ENCODE results near the gene FBXW9. TPM values are rescaled to one million over a fixed set of nuclear protein-coding genes. Genes with fewer than 3 reads are reported as not detected.

FBXW9 gene
- total RNA-seq, 1 donor from 2014 or later, result 1.8 TPM

DNA sequence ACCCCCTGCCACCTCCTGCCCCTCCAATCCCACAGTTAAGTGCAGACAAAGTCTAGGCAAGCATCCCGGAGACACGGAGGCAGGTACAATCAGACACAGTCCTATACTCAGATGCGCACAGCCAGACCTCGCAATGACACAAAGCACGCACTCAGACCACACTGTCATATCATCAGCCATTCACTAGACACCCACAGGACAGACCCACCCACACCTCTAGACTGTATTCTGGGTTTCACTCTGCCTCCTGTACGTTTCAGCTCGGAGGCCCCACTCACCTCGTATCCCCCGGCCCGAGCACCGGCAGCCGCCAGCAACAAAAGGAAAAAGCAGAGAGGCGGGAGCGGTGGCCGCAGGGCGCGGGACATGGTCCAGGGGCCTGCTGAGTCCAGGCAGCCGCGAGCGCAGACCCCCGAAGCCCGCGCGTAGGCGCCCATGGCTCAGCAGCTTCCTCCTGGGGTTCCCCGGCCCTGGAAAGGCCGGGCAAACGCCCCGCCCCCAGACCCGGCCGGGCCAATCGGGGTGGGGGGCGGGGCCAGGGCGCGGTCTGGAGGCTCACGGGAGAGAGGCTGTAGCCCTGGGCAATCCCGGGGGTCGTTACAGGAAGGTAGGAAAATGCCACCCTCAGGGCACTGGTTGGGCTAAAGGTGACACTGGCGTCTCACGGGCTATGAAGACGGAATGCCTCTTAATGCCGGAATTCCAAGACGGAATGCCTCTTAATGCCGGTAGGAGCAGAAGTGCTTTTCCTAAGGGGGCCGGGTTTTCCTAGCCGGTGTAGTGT, 30.0 kb downstream of the FBXW9 start, which contains the start of the genes MAN2B1 and WDR83:
MAN2B1 (minus strand) TSS at position 478 of the 784 bp plus-strand sequence; CDS start at position 437, 41 bp downstream.
WDR83 (plus strand) TSS at position 543 of the 784 bp plus-strand sequence. CDS start 2,984 bp downstream, outside the sequence.
- Histone ChIP-seq H3K36me3 (peaks cover 41% of the 10 kb centered on the region), H3K27ac (replicated peaks) (peak within 1 kb of the TSS; percentile 83), H3K9me3 (replicated peaks) (no peaks in the 10 kb centered on the region), H3K4me3 (peak within 1 kb of the TSS; percentile 92), H3K4me1 (peaks cover 52% of the 10 kb centered on the region), H3K27me3 (ENCODE audit: low read depth) (no peaks in the 10 kb centered on the region)
- intact Hi-C loops (cut with micrococcal nuclease), result no loop called here
- TF ChIP-seq, protein P1, sequence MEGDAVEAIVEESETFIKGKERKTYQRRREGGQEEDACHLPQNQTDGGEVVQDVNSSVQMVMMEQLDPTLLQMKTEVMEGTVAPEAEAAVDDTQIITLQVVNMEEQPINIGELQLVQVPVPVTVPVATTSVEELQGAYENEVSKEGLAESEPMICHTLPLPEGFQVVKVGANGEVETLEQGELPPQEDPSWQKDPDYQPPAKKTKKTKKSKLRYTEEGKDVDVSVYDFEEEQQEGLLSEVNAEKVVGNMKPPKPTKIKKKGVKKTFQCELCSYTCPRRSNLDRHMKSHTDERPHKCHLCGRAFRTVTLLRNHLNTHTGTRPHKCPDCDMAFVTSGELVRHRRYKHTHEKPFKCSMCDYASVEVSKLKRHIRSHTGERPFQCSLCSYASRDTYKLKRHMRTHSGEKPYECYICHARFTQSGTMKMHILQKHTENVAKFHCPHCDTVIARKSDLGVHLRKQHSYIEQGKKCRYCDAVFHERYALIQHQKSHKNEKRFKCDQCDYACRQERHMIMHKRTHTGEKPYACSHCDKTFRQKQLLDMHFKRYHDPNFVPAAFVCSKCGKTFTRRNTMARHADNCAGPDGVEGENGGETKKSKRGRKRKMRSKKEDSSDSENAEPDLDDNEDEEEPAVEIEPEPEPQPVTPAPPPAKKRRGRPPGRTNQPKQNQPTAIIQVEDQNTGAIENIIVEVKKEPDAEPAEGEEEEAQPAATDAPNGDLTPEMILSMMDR (IDR thresholded peaks at IDR 0.05; ENCODE audit: borderline replicate concordance), result no peak
- peak; percentile 82 for DNase-seq

DNA sequence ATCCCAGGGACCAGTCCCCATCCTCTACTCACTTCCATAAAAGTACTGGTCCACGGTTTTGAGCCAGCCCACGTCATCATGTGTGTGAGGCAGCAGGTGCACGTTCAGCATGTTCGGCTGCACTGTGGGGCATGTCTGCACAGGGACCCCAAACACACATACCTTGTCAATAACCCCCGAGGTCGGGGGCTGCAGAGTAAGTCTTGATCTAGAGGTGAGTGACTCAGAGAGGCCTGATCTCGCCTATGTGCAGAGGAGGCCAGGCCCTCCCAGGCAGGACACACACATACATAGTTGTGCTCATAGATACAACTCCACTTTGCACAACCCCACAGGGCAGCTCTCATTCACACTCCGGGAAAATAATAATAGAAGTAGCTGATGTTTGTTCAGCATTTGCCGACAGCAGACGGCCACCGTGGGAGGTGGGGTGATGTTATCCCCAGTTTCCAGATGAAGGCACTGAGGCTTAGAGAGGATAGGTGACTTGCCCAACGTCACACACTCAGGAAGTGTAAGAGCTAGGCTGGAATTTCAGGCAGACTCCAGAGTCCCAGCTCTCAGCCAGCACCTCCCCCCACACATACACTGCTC, 30.7 kb downstream of the FBXW9 start:
- Histone ChIP-seq H3K4me1 (peaks cover 52% of the 10 kb centered on the region), H3K36me3 (peaks cover 48% of the 10 kb centered on the region), H3K27me3 (ENCODE audit: low read depth) (no peaks in the 10 kb centered on the region), H3K27ac (replicated peaks) (peak overlapping the region; percentile 83), H3K4me3 (peak overlapping the region; percentile 92), H3K9me3 (replicated peaks) (no peaks in the 10 kb centered on the region)
- TF ChIP-seq, protein P1 (IDR thresholded peaks at IDR 0.05; ENCODE audit: borderline replicate concordance), result no peak
- DNase-seq, result no peak
- intact Hi-C loops (cut with micrococcal nuclease), result no loop called here

DNA sequence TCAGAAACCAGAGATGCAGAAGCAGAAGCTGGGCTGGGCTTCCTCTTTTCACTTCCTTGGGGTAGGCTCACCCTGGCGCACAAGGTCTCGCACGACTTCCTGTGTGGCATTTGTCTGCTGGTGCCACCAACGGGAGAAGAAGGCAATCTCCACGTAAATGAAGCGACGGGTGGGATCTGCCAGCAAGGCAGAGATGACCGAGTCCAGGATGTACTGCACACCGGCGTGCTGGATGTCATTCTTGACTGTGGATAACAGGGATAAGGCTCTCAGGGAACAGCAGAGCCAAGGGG, 31.2 kb downstream of the FBXW9 start:
- intact Hi-C loops (cut with micrococcal nuclease), result no loop called here
- H3K36me3 ChIP-seq, result peaks cover 53% of the 10 kb centered on the region
- H3K27me3 ChIP-seq (ENCODE audit: low read depth), result no peaks in the 10 kb centered on the region
- peak overlapping the region; percentile 92 for H3K4me3 ChIP-seq
- TF ChIP-seq, protein P1 (IDR thresholded peaks at IDR 0.05; ENCODE audit: borderline replicate concordance), result no peak
- no peak overlapping the region for H3K27ac ChIP-seq (replicated peaks)
- DNase-seq, result peak; percentile 55
- peaks cover 47% of the 10 kb centered on the region for H3K4me1 ChIP-seq
- no peaks in the 10 kb centered on the region for H3K9me3 ChIP-seq (replicated peaks)

DNA sequence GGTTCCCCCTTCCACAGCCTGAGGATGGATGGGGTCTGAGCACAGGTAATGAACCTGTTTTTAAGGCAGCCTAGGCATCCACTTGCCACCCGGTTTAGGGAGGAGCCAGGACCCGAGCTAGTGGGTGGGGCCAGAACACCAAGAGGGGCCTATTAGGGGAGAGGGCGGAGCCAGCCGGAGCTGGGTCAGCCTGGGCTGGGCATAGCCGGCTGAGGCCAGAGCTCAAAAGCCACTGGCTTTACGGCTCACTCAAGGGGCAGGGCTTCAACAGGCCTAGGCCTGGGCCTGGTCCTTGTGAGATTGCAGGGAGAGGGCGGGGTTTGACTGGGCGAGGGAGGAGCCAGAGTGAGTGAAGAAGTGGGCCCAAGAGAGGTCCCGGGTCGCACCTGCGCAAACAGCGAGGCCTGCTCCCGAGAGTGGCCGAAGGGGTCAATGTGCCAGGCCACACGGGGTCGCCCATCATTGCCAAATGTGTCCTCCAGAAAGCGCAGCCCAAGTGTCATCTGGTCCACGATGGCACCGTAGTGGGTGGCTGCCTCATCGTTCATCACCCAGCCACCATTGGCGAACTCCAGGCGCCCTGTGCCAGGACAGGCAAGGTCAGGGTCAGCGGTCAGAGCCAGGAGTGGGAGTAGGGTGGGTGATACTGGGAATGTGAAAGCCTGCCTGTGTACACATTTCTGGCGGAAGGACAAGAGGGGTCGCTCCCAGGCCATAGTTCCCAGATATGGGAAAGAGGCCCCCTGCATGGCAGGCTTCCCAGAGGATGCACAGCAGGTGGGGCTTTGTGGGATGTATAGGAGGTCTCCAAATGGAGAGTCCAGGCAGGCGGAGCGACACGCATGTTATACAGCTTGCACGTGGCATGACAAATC, 31.8 kb downstream of the FBXW9 start:
- peaks cover 41% of the 10 kb centered on the region for H3K4me1 ChIP-seq
- no peaks in the 10 kb centered on the region for H3K9me3 ChIP-seq (replicated peaks)
- TF ChIP-seq, protein P1 (IDR thresholded peaks at IDR 0.05; ENCODE audit: borderline replicate concordance), result no peak
- no peak overlapping the region for H3K27ac ChIP-seq (replicated peaks)
- intact Hi-C loops (cut with micrococcal nuclease), result no loop called here
- H3K4me3 ChIP-seq, result no peak overlapping the region
- DNase-seq, result no peak
- no peaks in the 10 kb centered on the region for H3K27me3 ChIP-seq (ENCODE audit: low read depth)
- peaks cover 59% of the 10 kb centered on the region for H3K36me3 ChIP-seq

DNA sequence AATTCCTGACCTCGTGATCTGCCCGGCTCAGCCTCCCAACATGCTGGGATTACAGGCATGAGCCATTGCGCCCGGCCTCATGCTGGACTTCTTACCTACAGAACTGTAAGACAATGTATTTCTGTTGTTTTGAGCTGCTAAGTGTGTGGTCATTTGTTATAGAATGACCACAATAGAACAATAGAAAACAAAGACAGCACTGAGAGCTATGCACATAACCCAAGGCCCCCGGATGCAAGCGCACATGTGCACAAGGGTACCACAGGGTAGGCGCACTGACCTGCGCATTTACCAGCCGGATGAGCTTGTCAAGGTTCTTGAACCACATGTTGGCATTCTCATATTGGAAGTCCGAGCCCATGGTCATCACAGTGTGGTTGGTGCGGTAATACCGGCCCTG, 35.5 kb downstream of the FBXW9 start:
- no peak overlapping the region for H3K27ac ChIP-seq (replicated peaks)
- H3K27me3 ChIP-seq (ENCODE audit: low read depth), result no peaks in the 10 kb centered on the region
- H3K9me3 ChIP-seq (replicated peaks), result no peaks in the 10 kb centered on the region
- H3K4me1 ChIP-seq, result peaks cover 7% of the 10 kb centered on the region
- peaks cover 84% of the 10 kb centered on the region for H3K36me3 ChIP-seq
- no peak overlapping the region for H3K4me3 ChIP-seq
- TF ChIP-seq, protein P1 (IDR thresholded peaks at IDR 0.05; ENCODE audit: borderline replicate concordance), result no peak
- DNase-seq, result no peak
- intact Hi-C loops (cut with micrococcal nuclease), result no loop called here
